HL-60 (cell line): ENCODE measurements around the gene KAT6B.

Source experiments
- DNase-seq, 2 experiments: peaks; one replicate each; pipeline ENCODE4 v3.0.0-alpha.2; 2010 to 2020; ENCODE audit warnings: low read depth in 1 of 2, low spot score in 1 of 2
- H3K27ac ChIP-seq: fragments of 250-450 bp; sonication (Bioruptor Pico); replicated peaks from 2 replicates; pipeline ENCODE4 v1.5.1; 2020; ENCODE audit warnings: mild to moderate bottlenecking, moderate library complexity
- H3K27me3 ChIP-seq: fragments of 250-450 bp; sonication (Bioruptor Pico); 2 replicates; pipeline ENCODE4 v1.5.1; 2021; ENCODE audit warnings: mild to moderate bottlenecking, moderate library complexity; ENCODE audit not compliant: insufficient read depth, poor library complexity, severe bottlenecking
- H3K4me3 ChIP-seq: replicated peaks from 2 replicates; pipeline ENCODE4 v1.5.1; 2011; ENCODE audit warnings: mild to moderate bottlenecking, control low read depth, low read length; ENCODE audit not compliant: insufficient read depth
- GABPA ChIP-seq: IDR thresholded peaks from 2 replicates; pipeline ENCODE4 v1.6.1; 2012; ENCODE audit warnings: low read depth
- POLR2AphosphoS5 ChIP-seq: IDR thresholded peaks from 2 replicates; pipeline ENCODE4 v1.6.1; 2012; ENCODE audit warnings: low read depth
- SPI1 ChIP-seq: IDR thresholded peaks from 2 replicates; pipeline ENCODE4 v1.6.1; 2012; ENCODE audit warnings: low read depth, mild to moderate bottlenecking, borderline replicate concordance
- TF ChIP-seq, protein P1 (sequence below): IDR thresholded peaks from 2 replicates; pipeline ENCODE4 v1.6.1; 2012; ENCODE audit warnings: low read depth; ENCODE audit not compliant: insufficient replicate concordance
- TF ChIP-seq, protein P2 (sequence below): IDR thresholded peaks from one replicate; pipeline ENCODE4 v1.5.1; 2011; ENCODE audit warnings: low read length, control low read depth, inconsistent platforms; ENCODE audit not compliant: insufficient read depth

KAT6B gene

DNA sequence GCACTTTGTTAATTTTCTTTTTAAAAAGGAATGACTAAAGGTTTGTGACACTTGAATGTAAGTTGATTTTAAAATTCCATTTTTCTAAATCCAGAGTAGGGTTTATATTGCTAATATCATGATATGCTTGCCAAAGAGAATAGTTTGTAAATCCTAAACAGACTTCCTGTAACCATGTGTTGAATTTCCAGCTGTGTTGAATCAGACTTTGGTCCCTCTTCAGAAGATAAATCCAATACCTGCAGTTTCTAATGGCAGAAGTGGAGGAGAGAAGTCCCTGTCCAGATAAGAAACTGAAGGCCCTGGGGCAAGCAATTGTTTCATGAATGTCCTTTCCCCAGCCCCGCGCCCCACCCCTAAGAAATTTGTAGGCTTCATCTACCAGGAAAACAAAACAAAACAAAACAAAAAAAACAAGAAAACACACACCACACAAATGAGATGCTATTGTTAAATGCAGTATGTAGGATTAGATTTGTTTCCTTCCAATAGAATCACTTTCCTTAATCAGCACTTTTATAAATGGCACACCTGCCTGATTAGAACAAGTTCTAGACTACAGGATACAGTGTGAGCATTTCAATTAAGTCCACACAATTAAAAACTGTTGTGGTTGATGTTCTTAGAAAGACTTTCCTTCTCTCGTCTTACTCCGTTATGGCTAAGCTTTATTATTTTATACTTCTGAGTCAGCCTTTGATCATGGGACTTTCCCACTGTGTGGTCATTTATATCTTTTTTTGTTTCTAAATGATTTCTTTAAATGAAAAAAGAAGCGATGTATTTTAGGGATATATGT is 122.8 kb downstream of the KAT6B start:
- Histone ChIP-seq H3K4me3 (no peak overlapping the region), H3K27me3 (no peaks in the 10 kb centered on the region), H3K27ac (no peak overlapping the region)
- no peak for DNase-seq
- TF ChIP-seq SPI1 (no peak), GABPA (no peak), POLR2AphosphoS5 (no peak)
- TF ChIP-seq, protein P1, sequence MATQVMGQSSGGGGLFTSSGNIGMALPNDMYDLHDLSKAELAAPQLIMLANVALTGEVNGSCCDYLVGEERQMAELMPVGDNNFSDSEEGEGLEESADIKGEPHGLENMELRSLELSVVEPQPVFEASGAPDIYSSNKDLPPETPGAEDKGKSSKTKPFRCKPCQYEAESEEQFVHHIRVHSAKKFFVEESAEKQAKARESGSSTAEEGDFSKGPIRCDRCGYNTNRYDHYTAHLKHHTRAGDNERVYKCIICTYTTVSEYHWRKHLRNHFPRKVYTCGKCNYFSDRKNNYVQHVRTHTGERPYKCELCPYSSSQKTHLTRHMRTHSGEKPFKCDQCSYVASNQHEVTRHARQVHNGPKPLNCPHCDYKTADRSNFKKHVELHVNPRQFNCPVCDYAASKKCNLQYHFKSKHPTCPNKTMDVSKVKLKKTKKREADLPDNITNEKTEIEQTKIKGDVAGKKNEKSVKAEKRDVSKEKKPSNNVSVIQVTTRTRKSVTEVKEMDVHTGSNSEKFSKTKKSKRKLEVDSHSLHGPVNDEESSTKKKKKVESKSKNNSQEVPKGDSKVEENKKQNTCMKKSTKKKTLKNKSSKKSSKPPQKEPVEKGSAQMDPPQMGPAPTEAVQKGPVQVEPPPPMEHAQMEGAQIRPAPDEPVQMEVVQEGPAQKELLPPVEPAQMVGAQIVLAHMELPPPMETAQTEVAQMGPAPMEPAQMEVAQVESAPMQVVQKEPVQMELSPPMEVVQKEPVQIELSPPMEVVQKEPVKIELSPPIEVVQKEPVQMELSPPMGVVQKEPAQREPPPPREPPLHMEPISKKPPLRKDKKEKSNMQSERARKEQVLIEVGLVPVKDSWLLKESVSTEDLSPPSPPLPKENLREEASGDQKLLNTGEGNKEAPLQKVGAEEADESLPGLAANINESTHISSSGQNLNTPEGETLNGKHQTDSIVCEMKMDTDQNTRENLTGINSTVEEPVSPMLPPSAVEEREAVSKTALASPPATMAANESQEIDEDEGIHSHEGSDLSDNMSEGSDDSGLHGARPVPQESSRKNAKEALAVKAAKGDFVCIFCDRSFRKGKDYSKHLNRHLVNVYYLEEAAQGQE = no peak
- TF ChIP-seq, protein P2, sequence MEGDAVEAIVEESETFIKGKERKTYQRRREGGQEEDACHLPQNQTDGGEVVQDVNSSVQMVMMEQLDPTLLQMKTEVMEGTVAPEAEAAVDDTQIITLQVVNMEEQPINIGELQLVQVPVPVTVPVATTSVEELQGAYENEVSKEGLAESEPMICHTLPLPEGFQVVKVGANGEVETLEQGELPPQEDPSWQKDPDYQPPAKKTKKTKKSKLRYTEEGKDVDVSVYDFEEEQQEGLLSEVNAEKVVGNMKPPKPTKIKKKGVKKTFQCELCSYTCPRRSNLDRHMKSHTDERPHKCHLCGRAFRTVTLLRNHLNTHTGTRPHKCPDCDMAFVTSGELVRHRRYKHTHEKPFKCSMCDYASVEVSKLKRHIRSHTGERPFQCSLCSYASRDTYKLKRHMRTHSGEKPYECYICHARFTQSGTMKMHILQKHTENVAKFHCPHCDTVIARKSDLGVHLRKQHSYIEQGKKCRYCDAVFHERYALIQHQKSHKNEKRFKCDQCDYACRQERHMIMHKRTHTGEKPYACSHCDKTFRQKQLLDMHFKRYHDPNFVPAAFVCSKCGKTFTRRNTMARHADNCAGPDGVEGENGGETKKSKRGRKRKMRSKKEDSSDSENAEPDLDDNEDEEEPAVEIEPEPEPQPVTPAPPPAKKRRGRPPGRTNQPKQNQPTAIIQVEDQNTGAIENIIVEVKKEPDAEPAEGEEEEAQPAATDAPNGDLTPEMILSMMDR = no peak

DNA sequence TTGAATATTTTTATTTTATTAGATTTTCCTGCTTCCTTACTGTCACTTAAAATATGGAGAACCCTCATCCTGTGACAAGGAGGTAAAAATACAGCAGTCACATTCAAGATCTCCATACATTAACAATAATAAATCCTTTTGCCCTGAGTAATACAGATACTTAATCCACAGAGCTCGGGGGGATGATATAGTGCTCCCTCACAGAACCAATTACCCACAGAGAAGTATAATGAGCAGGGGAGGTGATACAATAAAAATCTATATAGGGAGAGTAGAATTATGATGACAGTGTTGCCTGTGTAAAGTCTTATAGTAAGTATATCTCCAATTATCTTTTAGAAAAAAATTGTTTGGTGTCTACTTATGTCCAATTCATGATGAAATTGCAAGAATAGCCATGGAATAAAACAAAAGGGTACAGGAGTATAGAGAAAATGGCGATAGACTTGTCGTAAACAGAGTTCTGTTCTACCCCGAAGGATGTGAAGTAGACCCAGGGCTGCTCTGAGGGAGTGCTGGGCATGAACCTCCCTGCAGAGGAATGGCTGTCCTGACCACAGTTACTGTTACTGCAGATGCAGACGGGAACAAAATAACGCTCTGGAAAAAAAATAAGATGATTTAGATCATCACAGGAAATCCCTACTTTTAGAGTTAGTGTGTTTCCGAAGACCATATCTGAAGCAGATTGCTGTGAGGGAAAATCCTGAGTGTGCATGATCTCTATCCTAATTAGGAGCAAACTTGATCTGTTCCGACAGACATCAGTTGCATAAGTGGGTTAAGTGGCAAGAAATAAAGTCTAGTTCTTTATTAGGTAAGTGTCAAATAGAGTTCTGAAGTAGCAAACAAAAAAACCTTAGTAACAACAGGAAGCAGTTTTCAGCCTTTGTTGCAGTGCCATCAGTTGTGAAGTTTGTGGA is 123.7 kb downstream of the KAT6B start:
- Histone ChIP-seq H3K27ac (no peak overlapping the region), H3K27me3 (no peaks in the 10 kb centered on the region), H3K4me3 (no peak overlapping the region)
- TF ChIP-seq, protein P2 = no peak
- TF ChIP-seq GABPA = no peak
- TF ChIP-seq, protein P1 = no peak
- TF ChIP-seq SPI1 = no peak
- TF ChIP-seq POLR2AphosphoS5 = no peak
- DNase-seq = no peak

DNA sequence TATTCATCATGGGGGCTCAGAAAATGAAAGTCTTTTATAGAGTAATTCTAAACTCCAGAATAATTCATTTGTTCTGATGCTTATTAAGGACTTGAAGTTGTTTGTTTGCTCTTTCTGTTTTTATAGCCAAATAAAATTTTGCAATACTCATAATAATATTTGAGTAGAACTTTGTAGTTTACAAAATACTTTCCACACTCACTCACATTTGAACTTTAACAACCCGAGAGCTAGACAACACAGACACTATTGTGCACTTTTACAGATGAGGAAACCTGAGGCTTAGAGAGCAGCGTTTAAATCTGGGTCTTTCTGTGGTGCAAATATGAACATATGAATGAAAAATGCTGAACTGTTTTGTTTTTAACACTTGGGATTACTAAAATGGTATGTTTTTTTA is 126.8 kb downstream of the KAT6B start:
- no peak for DNase-seq
- no peak overlapping the region for H3K4me3 ChIP-seq
- H3K27me3 ChIP-seq = no peaks in the 10 kb centered on the region
- TF ChIP-seq, protein P2 = no peak
- TF ChIP-seq SPI1 (no peak), GABPA (no peak), POLR2AphosphoS5 (no peak)
- TF ChIP-seq, protein P1 = no peak
- no peak overlapping the region for H3K27ac ChIP-seq
